GM12892 (cell line): ENCODE results near the gene KRT82.

Experiments
- POLR2A ChIP-seq: IDR thresholded peaks from 2 replicates; pipeline ENCODE4 v1.6.1; 2011; ENCODE audit warnings: low read depth, low read length, control low read depth
- POLR2AphosphoS5 ChIP-seq: IDR thresholded peaks from 2 replicates; pipeline ENCODE4 v1.6.1; 2011; ENCODE audit warnings: low read depth, low read length, control low read depth

- TF ChIP-seq POLR2AphosphoS5 (no peak), POLR2A (no peak)
These were observed 36.3 kb downstream of the KRT82 start for GRCh38 chr12:52369809-52370208.
